ENCODE data around the gene PHKG1. TPM values are rescaled to one million over a fixed set of nuclear protein-coding genes. Genes with fewer than 3 reads are reported as not detected.
A peak's percentile ranks its signal among the peaks of the same experiment; 100 is the strongest.

The PHKG1 gene
- total and polyA plus RNA-seq, 2 donors (not counting 1 experiment from before 2014, with no cell fraction given): 0.23 to 1.3 TPM

- Histone ChIP-seq H3K27ac (ENCODE audit: insufficient read depth, low read length) (peak overlapping the region; percentile 82), H3K4me1 (ENCODE audit: control insufficient read depth, extremely low read depth, insufficient read depth, low read length) (peaks cover 16% of the 10 kb centered on the region), H3K9me3 (ENCODE audit: control insufficient read depth, insufficient read depth, low read depth, low read length) (no peaks in the 10 kb centered on the region), H3K9ac (ENCODE audit: insufficient read depth, low read length) (no peak overlapping the region), H2AFZ (ENCODE audit: low read length) (no peak overlapping the region), H4K20me1 (ENCODE audit: control insufficient read depth, extremely low read depth, insufficient read depth, low read length) (no peaks in the 10 kb centered on the region), H3K4me3 (replicated peaks in 1 of 4; ENCODE audit: control extremely low read depth in 1 of 4, insufficient read depth in 1 of 4, low read depth in 3 of 4, low read length in 4 of 4) (peak overlapping the region; percentile 65 to 96 (median 84)), H3K36me3 (ENCODE audit: control insufficient read depth, insufficient read depth, low read length) (peaks cover 10% of the 10 kb centered on the region), H3K4me2 (ENCODE audit: extremely low read depth, insufficient read depth, low read length) (peak overlapping the region; percentile 44), H3K79me2 (ENCODE audit: control insufficient read depth, insufficient read depth, low read length) (peaks cover 12% of the 10 kb centered on the region), H3K27me3 (ENCODE audit: control insufficient read depth, insufficient read depth, low read length) (no peaks in the 10 kb centered on the region)
- DNase-seq (ENCODE audit: low read depth in 2 of 2): no peak
- TF ChIP-seq EZH2 (IDR thresholded peaks at IDR 0.05; ENCODE audit: low read length, missing control alignments) (no peak), CTCF (conservative IDR thresholded peaks at IDR 0.05 in 1 of 2, IDR thresholded peaks at IDR 0.05 in 1 of 2; ENCODE audit: low read depth in 1 of 2, low read length in 2 of 2) (no peak)
These were observed 29.3 kb downstream of the PHKG1 start for GRCh38 chr7:56063500-56063881.

- H3K4me1 ChIP-seq (ENCODE audit: control insufficient read depth, extremely low read depth, insufficient read depth, low read length): peaks cover 16% of the 10 kb centered on the region
- no peak overlapping the region for H2AFZ ChIP-seq (ENCODE audit: low read length)
- H3K36me3 ChIP-seq (ENCODE audit: control insufficient read depth, insufficient read depth, low read length): peaks cover 14% of the 10 kb centered on the region
- no peak overlapping the region for H3K9ac ChIP-seq (ENCODE audit: insufficient read depth, low read length)
- TF ChIP-seq CTCF (conservative IDR thresholded peaks at IDR 0.05 in 1 of 2, IDR thresholded peaks at IDR 0.05 in 1 of 2; ENCODE audit: low read depth in 1 of 2, low read length in 2 of 2): no peak
- no peak for TF ChIP-seq EZH2 (IDR thresholded peaks at IDR 0.05; ENCODE audit: low read length, missing control alignments)
- peaks cover 12% of the 10 kb centered on the region for H3K79me2 ChIP-seq (ENCODE audit: control insufficient read depth, insufficient read depth, low read length)
- DNase-seq (ENCODE audit: low read depth in 2 of 2): peak; percentile 57 to 92
- H3K27me3 ChIP-seq (ENCODE audit: control insufficient read depth, insufficient read depth, low read length): no peaks in the 10 kb centered on the region
- peak overlapping the region; percentile 45 for H3K27ac ChIP-seq (ENCODE audit: insufficient read depth, low read length)
- H3K9me3 ChIP-seq (ENCODE audit: control insufficient read depth, insufficient read depth, low read depth, low read length): no peaks in the 10 kb centered on the region
- H4K20me1 ChIP-seq (ENCODE audit: control insufficient read depth, extremely low read depth, insufficient read depth, low read length): no peaks in the 10 kb centered on the region
- H3K4me3 ChIP-seq (replicated peaks in 1 of 4; ENCODE audit: control extremely low read depth in 1 of 4, insufficient read depth in 1 of 4, low read depth in 3 of 4, low read length in 4 of 4): no peak overlapping the region
- no peak overlapping the region for H3K4me2 ChIP-seq (ENCODE audit: extremely low read depth, insufficient read depth, low read length)
These were observed 30.4 kb downstream of the PHKG1 start for GRCh38 chr7:56062382-56062781.

- H3K4me2 ChIP-seq (ENCODE audit: extremely low read depth, insufficient read depth, low read length): no peak overlapping the region
These were observed 38.8 kb downstream of the PHKG1 start for GRCh38 chr7:56053993-56054392.

More at GRCh38 chr7:56053993-56054392, 38.8 kb downstream of the PHKG1 start:
- no peak for DNase-seq (ENCODE audit: low read depth in 2 of 2)
- no peaks in the 10 kb centered on the region for H3K27me3 ChIP-seq (ENCODE audit: control insufficient read depth, insufficient read depth, low read length)
- H3K27ac ChIP-seq (ENCODE audit: insufficient read depth, low read length): no peak overlapping the region
- H3K9me3 ChIP-seq (ENCODE audit: control insufficient read depth, insufficient read depth, low read depth, low read length): no peaks in the 10 kb centered on the region
- peaks cover 11% of the 10 kb centered on the region for H3K36me3 ChIP-seq (ENCODE audit: control insufficient read depth, insufficient read depth, low read length)
- H4K20me1 ChIP-seq (ENCODE audit: control insufficient read depth, extremely low read depth, insufficient read depth, low read length): no peaks in the 10 kb centered on the region
- H3K4me1 ChIP-seq (ENCODE audit: control insufficient read depth, extremely low read depth, insufficient read depth, low read length): no peaks in the 10 kb centered on the region
- TF ChIP-seq CTCF (conservative IDR thresholded peaks at IDR 0.05 in 1 of 2, IDR thresholded peaks at IDR 0.05 in 1 of 2; ENCODE audit: low read depth in 1 of 2, low read length in 2 of 2) (no peak), EZH2 (IDR thresholded peaks at IDR 0.05; ENCODE audit: low read length, missing control alignments) (no peak)
- peaks cover 40% of the 10 kb centered on the region for H3K79me2 ChIP-seq (ENCODE audit: control insufficient read depth, insufficient read depth, low read length)
- H2AFZ ChIP-seq (ENCODE audit: low read length): no peak overlapping the region
- H3K9ac ChIP-seq (ENCODE audit: insufficient read depth, low read length): no peak overlapping the region
- no peak overlapping the region for H3K4me3 ChIP-seq (replicated peaks in 1 of 4; ENCODE audit: control extremely low read depth in 1 of 4, insufficient read depth in 1 of 4, low read depth in 3 of 4, low read length in 4 of 4)

All from fibroblast of lung (primary cell).